Stimulated activated naive CD4-positive, alpha-beta T cell treated with Interleukin-2 at 50 U/mL for 16 hours (primary cell): ENCODE results near the gene CUL5.
"Not testable (repeated sequence)": the region's sequence is repeated elsewhere in the genome, so short reads cannot be mapped to it uniquely, and the experiment has no call there.

Source experiments
- DNase-seq: peaks from one replicate; lab custom pipeline; 2025; lab: John Stamatoyannopoulos, UW

Gene CUL5

GRCh38 chr11:108025387-108026080, 16.8 kb downstream of the CUL5 start:
- DNase-seq = no peak

- DNase-seq = no peak
Observed at GRCh38 chr11:108027057-108027456, 18.4 kb downstream of the CUL5 start.

GRCh38 chr11:108028822-108029441, 20.2 kb downstream of the CUL5 start:
- DNase-seq = not testable (repeated sequence)

GRCh38 chr11:108031604-108032003, 22.9 kb downstream of the CUL5 start:
- DNase-seq = not testable (repeated sequence)

GRCh38 chr11:108032800-108033199, 24.1 kb downstream of the CUL5 start:
- no peak for DNase-seq

GRCh38 chr11:108034034-108034433, 25.3 kb downstream of the CUL5 start:
- DNase-seq = no peak

- no peak for DNase-seq
Observed at GRCh38 chr11:108034952-108035351, 26.3 kb downstream of the CUL5 start.

- no peak for DNase-seq
Observed at GRCh38 chr11:108035690-108036089, 27.0 kb downstream of the CUL5 start.

GRCh38 chr11:108037211-108037610, 28.5 kb downstream of the CUL5 start:
- DNase-seq = no peak

GRCh38 chr11:108037636-108038035, 28.9 kb downstream of the CUL5 start:
- no peak for DNase-seq

GRCh38 chr11:108048269-108048668, 39.6 kb downstream of the CUL5 start:
- DNase-seq = no peak

GRCh38 chr11:108062336-108062735, 53.6 kb downstream of the CUL5 start:
- DNase-seq = no peak

GRCh38 chr11:108063410-108063809, 54.7 kb downstream of the CUL5 start:
- no peak for DNase-seq

- DNase-seq = no peak
Observed at GRCh38 chr11:108069947-108070346, 61.2 kb downstream of the CUL5 start.

- no peak for DNase-seq
Observed at GRCh38 chr11:108084811-108085210, 76.1 kb downstream of the CUL5 start.

GRCh38 chr11:108085672-108086071, 77.0 kb downstream of the CUL5 start:
- no peak for DNase-seq

- no peak for DNase-seq
Observed at GRCh38 chr11:108092134-108092533, 83.4 kb downstream of the CUL5 start.

- no peak for DNase-seq
Observed at GRCh38 chr11:108093128-108093904, 84.6 kb downstream of the CUL5 start.

- no peak for DNase-seq
Observed at GRCh38 chr11:108097179-108097578, 88.5 kb downstream of the CUL5 start.

GRCh38 chr11:108101090-108101775, 92.5 kb downstream of the CUL5 start:
- DNase-seq = no peak

GRCh38 chr11:108111126-108111525, 102.4 kb downstream of the CUL5 start:
- no peak for DNase-seq

- DNase-seq = no peak
Observed at GRCh38 chr11:108112057-108112456, 103.4 kb downstream of the CUL5 start.
